H9 (cell line): ENCODE data around the gene STAP2. TPM values are rescaled to one million over a fixed set of nuclear protein-coding genes. Genes with fewer than 3 reads are reported as not detected.

Experiments used
- DNase-seq: peaks from one replicate; pipeline ENCODE4 v3.0.0-alpha.2; 2017
- H2AFZ ChIP-seq: one replicate; pipeline ENCODE4 v1.6.1; 2013; ENCODE audit warnings: mild to moderate bottlenecking, low read length, control low read depth, moderate library complexity
- H2AK5ac ChIP-seq: 2 replicates; pipeline ENCODE4 v1.6.1; 2013; ENCODE audit warnings: low read length, control low read depth, mixed read lengths; ENCODE audit not compliant: insufficient read length
- H2BK120ac ChIP-seq: one replicate; pipeline ENCODE4 v1.6.1; 2013; ENCODE audit warnings: low read depth, mild to moderate bottlenecking, low read length, control low read depth, inconsistent platforms; ENCODE audit not compliant: poor library complexity, severe bottlenecking
- H2BK12ac ChIP-seq: 2 replicates; pipeline ENCODE4 v1.6.1; 2013; ENCODE audit warnings: low read length, control low read depth, mixed read lengths, low read depth; ENCODE audit not compliant: insufficient read length
- H2BK15ac ChIP-seq: 2 replicates; pipeline ENCODE4 v1.6.1; 2013; ENCODE audit warnings: low read depth, low read length, control low read depth
- H2BK20ac ChIP-seq: one replicate; pipeline ENCODE4 v1.6.1; 2013; ENCODE audit warnings: low read depth, mild to moderate bottlenecking, low read length, control low read depth, inconsistent platforms; ENCODE audit not compliant: poor library complexity, severe bottlenecking
- H2BK5ac ChIP-seq: 2 replicates; pipeline ENCODE4 v1.6.1; 2013; ENCODE audit warnings: low read length, control low read depth, mixed read lengths; ENCODE audit not compliant: insufficient read length
- H3K14ac ChIP-seq: 2 replicates; pipeline ENCODE4 v1.6.1; 2013; ENCODE audit warnings: low read length, control low read depth; ENCODE audit not compliant: insufficient read depth
- H3K18ac ChIP-seq: 2 replicates; pipeline ENCODE4 v1.6.1; 2013; ENCODE audit warnings: low read depth, mild to moderate bottlenecking, mixed read lengths, low read length, control low read depth; ENCODE audit not compliant: insufficient read length
- H3K23ac ChIP-seq: 2 replicates; pipeline ENCODE4 v1.6.1; 2013; ENCODE audit warnings: low read length, control low read depth, mixed read lengths, low read depth; ENCODE audit not compliant: insufficient read length
- H3K23me2 ChIP-seq: 2 replicates; pipeline ENCODE4 v1.6.1; 2013; ENCODE audit warnings: low read depth, mild to moderate bottlenecking, mixed read lengths, low read length, control low read depth; ENCODE audit not compliant: insufficient read length, poor library complexity, severe bottlenecking
- H3K27ac ChIP-seq: 2 replicates; pipeline ENCODE4 v1.5.1; 2013; ENCODE audit warnings: low read length, control low read depth, mixed read lengths, low read depth; ENCODE audit not compliant: insufficient read length
- H3K27me3 ChIP-seq: 2 replicates; pipeline ENCODE4 v1.6.1; 2013; ENCODE audit warnings: low read length, control low read depth, inconsistent platforms; ENCODE audit not compliant: insufficient read depth
- H3K4ac ChIP-seq: 2 replicates; pipeline ENCODE4 v1.6.1; 2013; ENCODE audit warnings: low read depth, mild to moderate bottlenecking, control low read depth, inconsistent platforms, low read length, moderate library complexity
- H3K4me1 ChIP-seq: 2 replicates; pipeline ENCODE4 v1.6.1; 2013; ENCODE audit warnings: low read length, control low read depth, inconsistent platforms; ENCODE audit not compliant: insufficient read depth
- H3K4me2 ChIP-seq: 2 replicates; pipeline ENCODE4 v1.6.1; 2013; ENCODE audit warnings: low read length, control low read depth, mixed read lengths; ENCODE audit not compliant: insufficient read length, insufficient read depth
- H3K56ac ChIP-seq: 2 replicates; pipeline ENCODE4 v1.6.1; 2013; ENCODE audit warnings: low read depth, mild to moderate bottlenecking, mixed read lengths, low read length, control low read depth; ENCODE audit not compliant: insufficient read length
- H3K79me1 ChIP-seq: 2 replicates; pipeline ENCODE4 v1.6.1; 2013; ENCODE audit warnings: low read depth, mild to moderate bottlenecking, moderate library complexity, low read length, control low read depth, inconsistent platforms; ENCODE audit not compliant: insufficient read depth, poor library complexity, severe bottlenecking
- H3K79me2 ChIP-seq: 2 replicates; pipeline ENCODE4 v1.6.1; 2013; ENCODE audit warnings: low read length, control low read depth, inconsistent platforms; ENCODE audit not compliant: insufficient read depth
- H3K9ac ChIP-seq: 2 replicates; pipeline ENCODE4 v1.6.1; 2013; ENCODE audit warnings: low read length, control low read depth, mixed read lengths; ENCODE audit not compliant: insufficient read length; ENCODE audit errors: extremely low read depth
- H3K9me3 ChIP-seq: one replicate; pipeline ENCODE4 v1.6.1; 2013; ENCODE audit warnings: low read depth, low read length, inconsistent platforms; ENCODE audit not compliant: control insufficient read depth
- H3T11ph ChIP-seq: one replicate; pipeline ENCODE4 v1.6.1; 2013; ENCODE audit warnings: mild to moderate bottlenecking, low read length, control low read depth, inconsistent platforms
- H4K20me1 ChIP-seq: one replicate; pipeline ENCODE4 v1.6.1; 2013; ENCODE audit not compliant: control insufficient read depth, insufficient read length, insufficient read depth
- H4K5ac ChIP-seq: 2 replicates; pipeline ENCODE4 v1.6.1; 2013; ENCODE audit warnings: low read depth, mild to moderate bottlenecking, mixed read lengths, low read length, control low read depth; ENCODE audit not compliant: insufficient read length
- H4K8ac ChIP-seq: replicated peaks from 2 replicates; pipeline ENCODE4 v1.6.1; 2013; ENCODE audit warnings: low read length, control low read depth, mixed read lengths, low read depth; ENCODE audit not compliant: insufficient read length
- H4K91ac ChIP-seq: 2 replicates; pipeline ENCODE4 v1.6.1; 2013; ENCODE audit warnings: low read depth, mild to moderate bottlenecking, moderate library complexity, mixed read lengths, low read length, control low read depth; ENCODE audit not compliant: insufficient read length
- H3K27ac Mint-ChIP-seq, 3 experiments: 2 replicates in 2 of 3; 3 replicates in 1 of 3; pipeline ENCODE4 v1.8.0; 2020 to 2021; ENCODE audit warnings: mixed read lengths in 3 of 3, mild to moderate bottlenecking in 1 of 3, moderate library complexity in 1 of 3
- H3K27me3 Mint-ChIP-seq: 2 replicates; pipeline ENCODE4 v1.8.0; 2021; ENCODE audit warnings: low read depth, mild to moderate bottlenecking, moderate library complexity, mixed read lengths
- H3K36me3 Mint-ChIP-seq, 3 experiments: 2 replicates in 2 of 3; 3 replicates in 1 of 3; pipeline ENCODE4 v1.8.0; 2020 to 2021; ENCODE audit warnings: low read depth in 3 of 3, mixed read lengths in 3 of 3; ENCODE audit not compliant: insufficient read depth in 1 of 3
- H3K4me1 Mint-ChIP-seq, 2 experiments: 2 replicates each; pipeline ENCODE4 v1.8.0; 2020; ENCODE audit warnings: mixed read lengths in 2 of 2
- H3K4me3 Mint-ChIP-seq, 2 experiments: 2 replicates in 1 of 2; 3 replicates in 1 of 2; pipeline ENCODE4 v1.8.0; 2020 to 2021; ENCODE audit warnings: mild to moderate bottlenecking in 2 of 2, mixed read lengths in 2 of 2, moderate library complexity in 1 of 2
- H3K9me3 Mint-ChIP-seq, 2 experiments: 2 replicates in 1 of 2; 3 replicates in 1 of 2; pipeline ENCODE4 v1.8.0; 2020; ENCODE audit warnings: mild to moderate bottlenecking in 2 of 2, mixed read lengths in 2 of 2, moderate library complexity in 1 of 2
- WGBS: extraction: QIAGEN DNeasy Blood & Tissue Kit; methylation state at CpG from one replicate; pipeline ENCODE4 v1.1.7; 2013; ENCODE audit warnings: missing lambda C conversion rate, low lambda C conversion rate, mixed read lengths; ENCODE audit not compliant: insufficient read length; ENCODE audit errors: extremely low coverage; 5-methylcytosine and 5-hydroxymethylcytosine counted together
- total RNA-seq: library from RNA; stranded (reverse); gene quantifications from 2 replicates; pipeline ENCODE4 v1.2.1, GENCODE V29; 2021
- TF ChIP-seq, protein P1 (sequence below): fragments of 200-600 bp; sonication (generic); conservative IDR thresholded peaks from 3 replicates; pipeline ENCODE4 v1.8.0; 2021; ENCODE audit warnings: antibody characterized with exemption, mild to moderate bottlenecking

Gene STAP2
- total RNA-seq, 1 experiment from 2014 or later = 20.2 TPM

DNA sequence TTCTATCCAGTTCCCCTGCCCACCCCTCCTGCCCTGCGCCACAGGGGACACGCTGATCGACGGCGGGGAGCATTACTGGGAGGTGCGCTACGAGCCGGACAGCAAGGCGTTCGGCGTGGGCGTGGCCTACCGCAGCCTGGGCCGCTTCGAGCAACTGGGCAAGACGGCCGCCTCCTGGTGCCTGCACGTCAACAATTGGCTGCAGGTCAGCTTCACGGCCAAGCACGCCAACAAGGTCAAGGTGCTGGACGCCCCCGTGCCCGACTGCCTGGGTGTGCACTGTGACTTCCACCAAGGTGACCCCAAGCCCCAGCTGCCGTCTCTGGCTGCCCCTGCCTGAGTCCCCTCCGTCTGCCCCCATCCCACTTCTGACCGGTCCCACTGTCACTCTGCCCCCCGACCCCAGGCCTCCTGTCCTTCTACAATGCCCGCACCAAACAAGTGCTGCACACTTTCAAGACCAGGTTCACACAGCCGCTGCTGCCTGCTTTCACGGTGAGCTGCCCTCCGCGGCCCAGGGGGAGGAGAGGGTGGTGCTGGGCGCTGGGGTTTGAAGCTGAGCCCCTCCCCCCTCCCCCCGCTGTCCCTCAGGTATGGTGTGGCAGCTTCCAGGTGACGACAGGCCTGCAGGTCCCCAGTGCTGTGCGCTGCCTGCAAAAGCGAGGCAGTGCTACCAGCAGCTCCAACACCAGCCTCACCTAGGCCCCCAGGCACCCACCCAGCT, 15.5 kb downstream of the STAP2 start:
- peaks cover 2% of the 10 kb centered on the region for H3K27me3 Mint-ChIP-seq
- no peak for DNase-seq
- Histone ChIP-seq H2BK120ac (no peak overlapping the region), H3K18ac (no peak overlapping the region), H2AFZ (no peak overlapping the region), H4K8ac (no peak overlapping the region), H4K91ac (no peak overlapping the region), H2BK5ac (no peak overlapping the region), H3K4me2 (no peak overlapping the region), H3K27ac (no peak overlapping the region), H3K4me1 (peaks cover 2% of the 10 kb centered on the region; the same call in 1 of the 2 replicates), H3K56ac (no peak overlapping the region), H3K79me2 (no peaks in the 10 kb centered on the region), H4K20me1 (no peaks in the 10 kb centered on the region), H3K23me2 (peaks cover 9% of the 10 kb centered on the region), H3K9ac (no peak overlapping the region), H4K5ac (no peak overlapping the region), H3T11ph (no peak overlapping the region), H3K4ac (no peak overlapping the region), H3K14ac (no peak overlapping the region; the same call in 1 of the 2 replicates), H3K27me3 (no peaks in the 10 kb centered on the region), H3K9me3 (no peaks in the 10 kb centered on the region), H2BK20ac (no peak overlapping the region), H2AK5ac (no peak overlapping the region), H2BK15ac (no peak overlapping the region), H3K23ac (no peak overlapping the region), H2BK12ac (no peak overlapping the region), H3K79me1 (no peaks in the 10 kb centered on the region)
- no peak overlapping the region for H3K27ac Mint-ChIP-seq
- H3K4me3 Mint-ChIP-seq = no peak overlapping the region
- TF ChIP-seq, protein P1, sequence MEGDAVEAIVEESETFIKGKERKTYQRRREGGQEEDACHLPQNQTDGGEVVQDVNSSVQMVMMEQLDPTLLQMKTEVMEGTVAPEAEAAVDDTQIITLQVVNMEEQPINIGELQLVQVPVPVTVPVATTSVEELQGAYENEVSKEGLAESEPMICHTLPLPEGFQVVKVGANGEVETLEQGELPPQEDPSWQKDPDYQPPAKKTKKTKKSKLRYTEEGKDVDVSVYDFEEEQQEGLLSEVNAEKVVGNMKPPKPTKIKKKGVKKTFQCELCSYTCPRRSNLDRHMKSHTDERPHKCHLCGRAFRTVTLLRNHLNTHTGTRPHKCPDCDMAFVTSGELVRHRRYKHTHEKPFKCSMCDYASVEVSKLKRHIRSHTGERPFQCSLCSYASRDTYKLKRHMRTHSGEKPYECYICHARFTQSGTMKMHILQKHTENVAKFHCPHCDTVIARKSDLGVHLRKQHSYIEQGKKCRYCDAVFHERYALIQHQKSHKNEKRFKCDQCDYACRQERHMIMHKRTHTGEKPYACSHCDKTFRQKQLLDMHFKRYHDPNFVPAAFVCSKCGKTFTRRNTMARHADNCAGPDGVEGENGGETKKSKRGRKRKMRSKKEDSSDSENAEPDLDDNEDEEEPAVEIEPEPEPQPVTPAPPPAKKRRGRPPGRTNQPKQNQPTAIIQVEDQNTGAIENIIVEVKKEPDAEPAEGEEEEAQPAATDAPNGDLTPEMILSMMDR = no peak
- peaks cover 29 to 31% of the 10 kb centered on the region in 2 experiments for H3K9me3 Mint-ChIP-seq
- peaks cover 36 to 54% (median 38%) of the 10 kb centered on the region in 3 experiments for H3K36me3 Mint-ChIP-seq
- WGBS = no CpG with 5 or more reads among the region's 37 CpGs
- peaks cover 10 to 11% of the 10 kb centered on the region in 2 experiments for H3K4me1 Mint-ChIP-seq
